AG04450 (cell line): Measurements from ENCODE around the gene PRSS35. TPM values are rescaled to one million over a fixed set of nuclear protein-coding genes. Genes with fewer than 3 reads are reported as not detected.

ENCODE experiments used
- CTCF ChIA-PET: fragments of 300-600, 350-600 bp; formaldehyde crosslinking; extraction: SDS; loops from one replicate; lab custom pipeline; 2022; ENCODE audit warnings: antibody characterized with exemption, inconsistent platforms; lab: Charles Lee
- POLR2A ChIA-PET: fragments of 350-600 bp; formaldehyde crosslinking; extraction: SDS; loops from one replicate; lab custom pipeline; 2021; ENCODE audit warnings: antibody characterized with exemption, inconsistent platforms; lab: Yijun Ruan, JAX
- DNase-seq: peaks from one replicate; pipeline ENCODE4 v3.0.0-alpha.2; 2011; ENCODE audit warnings: low read depth, low spot score
- H3K27ac ChIP-seq: one replicate; pipeline ENCODE4 v1.5.1; 2012; ENCODE audit warnings: low read depth, low read length, control low read depth
- H3K27me3 ChIP-seq: one replicate; pipeline ENCODE4 v1.6.0; 2012; ENCODE audit warnings: low read length; ENCODE audit not compliant: control insufficient read depth, insufficient read depth
- H3K4me3 ChIP-seq: 2 replicates; pipeline ENCODE4 v1.5.1; 2011; ENCODE audit warnings: mild to moderate bottlenecking, low read depth, low read length, control low read depth
- H3K9me3 ChIP-seq: 2 replicates; pipeline ENCODE4 v1.5.1; 2012; ENCODE audit warnings: low read length; ENCODE audit not compliant: control insufficient read depth, insufficient read depth
- CTCF ChIP-seq: IDR thresholded peaks from 2 replicates; pipeline ENCODE4 v1.5.1; 2011; ENCODE audit warnings: low read depth, low read length, control low read depth, inconsistent platforms
- polyA plus RNA-seq: library from polyadenylated mRNA; depleted of rRNA; stranded (reverse); fragments of >200 nt; gene quantifications from 2 replicates; pipeline ENCODE4 v1.2.3, GENCODE V29; 2011

The PRSS35 gene
- polyA plus RNA-seq, 1 experiment, result 7.3 TPM

DNA sequence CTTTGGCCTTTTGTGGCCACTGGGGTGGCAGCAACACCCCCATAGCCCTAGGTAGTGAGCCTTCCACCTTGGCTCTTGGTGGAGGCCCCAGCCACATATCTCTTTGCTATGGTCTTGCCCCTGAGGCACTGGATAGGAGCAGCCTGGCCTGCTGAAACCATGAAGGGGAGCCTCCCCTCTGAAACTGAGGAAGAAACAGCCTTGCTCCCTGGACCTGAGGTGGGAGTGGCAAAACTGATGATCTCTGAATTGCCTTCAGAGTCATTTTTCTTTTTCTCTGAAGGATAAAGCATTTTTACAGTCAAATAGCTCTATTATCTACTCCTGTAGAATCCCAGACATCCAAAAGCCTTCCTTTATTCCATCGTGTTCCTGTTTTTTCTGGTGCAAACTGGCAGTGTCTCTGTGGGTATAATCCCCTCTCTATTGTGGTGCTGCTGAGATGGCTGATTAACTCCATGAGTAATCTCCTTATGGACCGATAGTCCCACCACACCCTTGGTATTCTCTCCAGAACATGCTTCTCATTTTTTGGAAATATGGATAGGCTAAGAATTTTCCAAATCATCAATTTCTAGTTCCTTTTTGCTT is 22.0 kb upstream of the PRSS35 start:
- no peak for DNase-seq
- peaks cover 3% of the 10 kb centered on the region for H3K27me3 ChIP-seq
- no peak overlapping the region for H3K27ac ChIP-seq
- ChIA-PET POLR2A (no interaction called here), CTCF (interaction anchor here (0.9 kb wide), 1 partner anchor 21 kb away, joined by 3 read pairs; no protein-coding TSS in a partner anchor)
- H3K4me3 ChIP-seq, result no peak overlapping the region
- H3K9me3 ChIP-seq, result no peaks in the 10 kb centered on the region
- TF ChIP-seq CTCF, result no peak

- ChIA-PET POLR2A (no interaction called here), CTCF (interaction anchor here (1.9 to 13.8 kb wide), 4 partner anchors 8 to 437 kb away, joined by 7 to 384 read pairs (median 177); partner anchors contain the start of genes DOP1A, PRSS35 and UBE3D)
- no peak for DNase-seq
- no peak overlapping the region for H3K27ac ChIP-seq
- no peak overlapping the region for H3K4me3 ChIP-seq
- no peaks in the 10 kb centered on the region for H3K27me3 ChIP-seq
- H3K9me3 ChIP-seq, result no peaks in the 10 kb centered on the region
- TF ChIP-seq CTCF, result no peak
Observed at GRCh38 chr6:83505356-83505755, 7.0 kb upstream of the PRSS35 start.

DNA sequence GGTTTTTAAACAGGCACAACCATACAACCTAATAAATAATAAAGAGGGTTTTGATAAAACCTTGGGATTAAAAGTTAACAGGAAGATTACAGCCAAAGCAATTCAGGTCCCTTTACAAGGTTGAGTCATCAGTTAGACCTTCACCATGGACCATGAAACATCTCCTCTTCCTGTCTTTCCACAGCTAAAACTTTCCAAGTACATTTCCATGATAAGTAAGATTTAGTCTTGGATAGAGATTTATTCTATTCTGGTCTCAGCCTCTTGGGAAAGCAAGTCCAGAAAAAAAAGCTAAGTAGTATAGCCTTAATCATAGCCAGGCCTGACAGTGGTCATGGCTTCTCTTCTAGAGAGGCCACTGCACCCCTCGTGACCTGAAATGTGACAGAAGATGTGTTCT is 2.9 kb upstream of the PRSS35 start:
- Histone ChIP-seq H3K27me3 (no peaks in the 10 kb centered on the region), H3K27ac (no peak overlapping the region), H3K4me3 (no peak overlapping the region), H3K9me3 (no peaks in the 10 kb centered on the region)
- CTCF ChIA-PET, result interaction anchor here (6.2 to 13.8 kb wide), 4 partner anchors 89 to 441 kb away, joined by 164 to 384 read pairs (median 290); partner anchors contain the start of genes DOP1A and UBE3D
- POLR2A ChIA-PET, result no interaction called here
- no peak for TF ChIP-seq CTCF
- no peak for DNase-seq

DNA sequence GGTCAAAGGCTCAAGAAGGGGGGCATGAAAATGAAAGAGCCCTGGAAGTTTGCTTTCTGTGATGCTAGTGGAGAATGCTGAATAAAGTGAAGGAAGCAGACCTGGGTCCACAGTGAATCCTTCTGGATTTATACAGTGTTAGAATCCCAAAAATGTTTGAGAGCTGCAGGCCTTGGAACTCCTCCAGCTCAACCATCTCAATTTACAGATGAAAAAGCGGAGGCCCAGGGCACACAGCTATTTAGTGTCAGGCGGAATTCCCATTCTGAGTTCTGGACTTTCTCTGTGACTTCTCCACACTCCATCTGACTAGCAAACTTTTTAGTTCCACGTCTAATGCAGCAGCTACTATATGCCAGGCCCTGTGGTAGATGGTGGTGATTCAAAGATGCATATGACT is 1.5 kb upstream of the PRSS35 start:
- ChIA-PET CTCF (interaction anchor here (0.7 to 13.8 kb wide), 15 partner anchors 21 to 442 kb away, joined by 3 to 384 read pairs (median 10); partner anchors contain the start of genes DOP1A and UBE3D), POLR2A (interaction anchor here (0.9 kb wide), 1 partner anchor 93 kb away, joined by 3 read pairs; no protein-coding TSS in a partner anchor)
- Histone ChIP-seq H3K9me3 (no peaks in the 10 kb centered on the region), H3K27me3 (no peaks in the 10 kb centered on the region), H3K27ac (no peak overlapping the region), H3K4me3 (no peak overlapping the region)
- TF ChIP-seq CTCF, result no peak
- DNase-seq, result no peak

GRCh38 chr6:83511266-83511665 is 1.1 kb upstream of the PRSS35 start:
- CTCF ChIA-PET, result interaction anchor here (0.6 to 13.8 kb wide), 47 partner anchors 7 to 675 kb away, joined by 3 to 384 read pairs (median 5); partner anchors contain the start of genes DOP1A, RWDD2A and UBE3D

More at GRCh38 chr6:83511266-83511665, 1.1 kb upstream of the PRSS35 start:
- Histone ChIP-seq H3K4me3 (no peak overlapping the region), H3K27me3 (no peaks in the 10 kb centered on the region), H3K27ac (no peak overlapping the region), H3K9me3 (no peaks in the 10 kb centered on the region)
- POLR2A ChIA-PET, result interaction anchor here (0.9 kb wide), 1 partner anchor 93 kb away, joined by 3 read pairs; no protein-coding TSS in a partner anchor
- no peak for DNase-seq
- no peak for TF ChIP-seq CTCF
